GM21367 (cell line): ENCODE data around the gene DGUOK.
A peak's percentile ranks its signal among the peaks of the same experiment; 100 is the strongest.

Source experiments
- ATAC-seq: cut with Tn5 transposase; IDR thresholded peaks from one replicate; pipeline ENCODE4 v1.9.1; 2021; ENCODE audit not compliant: unreplicated experiment

The DGUOK gene

DNA sequence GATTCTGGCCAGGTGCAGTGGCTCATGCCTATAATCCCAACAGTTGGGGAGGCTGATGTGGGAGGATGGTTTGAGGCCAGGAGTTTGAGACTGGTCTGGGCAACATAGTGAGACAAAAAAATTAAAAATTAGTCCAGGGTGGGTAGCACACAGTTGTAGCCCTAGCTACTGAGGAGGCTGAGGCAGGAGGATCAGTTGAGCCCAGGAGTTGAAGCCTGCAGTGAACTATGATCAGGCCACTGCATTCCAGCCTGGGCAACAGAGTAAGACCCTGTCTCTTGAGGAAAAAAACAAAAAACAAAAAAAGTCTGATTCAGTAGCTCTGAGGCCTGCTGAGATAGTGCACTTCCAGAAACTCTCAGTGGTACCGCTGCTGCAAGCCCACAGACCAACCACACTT, 50.1 kb downstream of the DGUOK start:
- no peak for ATAC-seq

- ATAC-seq = no peak
Measured at GRCh38 chr2:73977466-73977865, 50.8 kb downstream of the DGUOK start.

DNA sequence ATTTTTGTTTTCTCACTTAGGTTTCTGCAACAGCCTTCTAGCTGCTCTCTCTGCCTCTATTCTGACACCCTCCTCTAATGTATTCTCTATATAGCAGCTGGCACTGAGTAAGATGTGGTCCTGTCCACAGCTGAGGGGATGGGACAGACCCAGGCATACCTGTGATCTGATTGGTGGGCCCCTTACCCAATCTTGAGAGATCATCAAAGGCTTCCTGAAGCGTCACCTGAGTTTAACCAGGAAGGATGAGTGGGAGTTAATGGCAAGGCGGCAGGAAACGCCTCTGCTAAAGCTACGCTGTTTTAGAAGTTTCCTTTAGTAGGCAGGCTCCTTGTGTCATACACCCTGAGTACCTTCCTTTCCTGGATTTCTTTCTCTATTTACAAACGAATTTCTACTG, 52.3 kb downstream of the DGUOK start:
- no peak for ATAC-seq

- no peak for ATAC-seq
Measured at GRCh38 chr2:73979686-73980085, 53.0 kb downstream of the DGUOK start.

DNA sequence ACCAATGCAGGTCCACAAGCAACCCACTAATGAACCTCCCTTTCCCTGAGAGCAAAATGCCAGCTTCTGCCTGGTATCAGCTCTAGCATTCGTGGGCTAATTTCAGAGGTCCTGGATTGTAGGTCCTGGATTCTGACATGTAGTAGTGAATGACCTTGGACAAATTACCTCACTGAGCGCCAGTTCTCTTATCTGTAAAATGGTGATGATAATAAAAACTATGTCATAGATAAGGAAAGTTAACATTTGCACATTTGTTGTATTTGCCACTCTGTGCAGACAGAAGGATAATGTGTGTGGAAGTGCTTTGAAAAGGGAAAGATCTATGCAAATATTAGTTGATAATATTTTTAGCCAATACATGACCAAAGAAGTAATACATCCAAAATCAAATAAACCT, 53.9 kb downstream of the DGUOK start:
- no peak for ATAC-seq

DNA sequence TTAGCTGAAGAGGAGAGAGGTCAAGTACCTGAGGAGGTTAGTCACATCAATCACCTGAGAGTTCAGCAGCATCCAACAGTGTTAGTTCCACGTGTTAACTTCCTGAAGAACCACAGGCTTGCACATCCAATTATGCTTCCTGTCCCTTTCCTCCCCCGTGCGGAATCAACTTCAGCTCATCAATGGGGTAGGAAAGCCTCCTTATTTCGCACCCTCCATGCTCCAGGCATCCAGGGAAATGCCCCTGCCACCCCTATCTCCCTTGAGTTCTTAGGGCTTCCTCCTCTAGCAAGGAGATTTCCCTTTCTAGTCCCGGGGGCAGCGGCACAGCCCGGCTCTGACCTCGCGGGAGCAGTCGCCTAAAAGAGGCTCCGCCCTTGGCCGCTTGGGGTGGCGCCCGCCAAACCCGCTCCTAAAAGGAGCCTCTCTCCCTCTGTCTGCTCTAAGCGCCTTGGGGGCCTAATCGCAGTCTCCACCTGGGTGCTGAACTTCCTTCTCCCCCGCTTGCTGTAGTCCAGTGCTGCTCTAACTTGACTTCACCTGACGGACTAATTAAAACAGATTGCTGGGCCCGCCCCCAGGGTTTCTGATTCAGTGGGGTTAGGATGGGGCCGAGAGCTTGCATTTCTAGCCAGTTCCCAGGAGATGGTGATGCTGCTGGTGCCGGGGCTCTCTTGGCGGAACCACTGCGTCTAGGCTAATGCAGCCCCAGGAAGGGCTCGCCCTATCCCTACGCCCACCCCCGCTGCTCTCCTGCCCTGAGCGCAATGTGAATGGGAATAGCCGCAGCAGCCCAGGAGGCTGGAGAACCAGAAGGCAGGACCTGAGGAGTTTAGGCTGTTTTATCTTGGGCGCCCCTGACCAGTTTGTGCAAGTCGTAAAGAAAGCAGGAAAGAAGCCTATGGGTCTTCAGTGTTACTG, 54.7 kb downstream of the DGUOK start:
- ATAC-seq = no peak

DNA sequence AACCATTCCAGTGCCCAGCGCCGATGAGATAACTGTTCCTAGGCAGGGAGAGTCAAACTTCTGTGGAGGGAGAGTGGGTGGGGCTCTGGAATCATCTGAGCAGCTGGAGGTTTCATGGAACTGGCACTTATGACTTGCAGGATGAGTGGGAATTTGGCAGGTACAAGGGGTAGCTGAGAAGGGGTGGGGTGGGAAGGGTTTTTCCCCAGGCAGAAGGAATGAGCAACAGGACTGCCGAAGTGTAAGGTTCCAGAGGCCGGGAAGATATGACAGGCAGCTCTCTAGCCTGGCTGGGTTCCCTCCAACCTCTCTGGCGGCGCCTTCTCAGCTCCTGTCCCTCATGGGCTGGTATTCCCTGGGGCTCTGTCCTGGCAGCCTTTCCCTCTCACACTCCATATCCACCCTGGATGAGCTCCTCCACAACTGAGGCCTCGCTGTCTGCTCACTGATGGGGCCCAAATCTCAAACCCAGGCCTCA, 55.5 kb downstream of the DGUOK start:
- ATAC-seq = no peak

DNA sequence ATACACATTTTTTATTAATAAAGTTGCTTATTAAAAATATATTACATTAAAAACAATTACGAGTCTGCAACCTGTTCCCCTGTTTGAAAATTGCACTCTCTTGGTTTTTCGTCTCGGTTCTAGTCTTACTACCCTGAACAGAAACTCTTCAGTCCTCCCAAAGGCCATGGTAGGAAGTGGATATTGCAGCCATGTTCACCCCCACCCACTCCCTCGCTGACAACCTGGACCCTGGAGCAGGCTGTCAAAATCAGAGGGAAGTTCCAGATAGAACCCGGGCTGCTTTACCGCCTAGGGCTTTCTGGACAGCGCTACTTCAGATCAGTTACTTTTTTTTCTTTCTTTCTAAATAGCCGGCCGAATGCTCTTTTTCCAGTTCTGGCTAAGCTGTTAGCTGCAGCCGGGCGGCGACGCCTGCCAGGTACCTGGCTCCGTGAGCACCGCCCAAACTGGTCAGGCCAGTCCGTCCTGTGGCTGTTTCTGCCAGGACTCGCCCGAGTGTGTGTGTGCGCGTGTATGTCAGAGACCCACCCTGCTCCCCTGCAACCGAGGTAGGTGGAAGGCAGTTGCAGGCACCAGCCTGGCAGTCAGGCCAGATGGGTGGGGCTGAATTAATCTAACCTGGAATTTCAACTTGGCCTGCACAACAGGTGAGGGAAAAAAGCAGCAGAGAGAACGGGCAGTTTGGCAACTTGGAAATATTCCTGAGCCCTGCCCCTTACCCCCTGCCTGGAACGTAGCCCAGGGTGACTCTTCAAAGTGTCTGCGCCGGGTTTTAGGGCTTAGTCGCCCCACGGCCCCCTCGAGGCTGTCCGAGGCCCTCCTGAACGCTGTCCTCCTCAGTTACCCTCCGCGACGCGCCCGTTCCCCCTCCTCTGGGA, 56.9 kb downstream of the DGUOK start:
- ATAC-seq = no peak

DNA sequence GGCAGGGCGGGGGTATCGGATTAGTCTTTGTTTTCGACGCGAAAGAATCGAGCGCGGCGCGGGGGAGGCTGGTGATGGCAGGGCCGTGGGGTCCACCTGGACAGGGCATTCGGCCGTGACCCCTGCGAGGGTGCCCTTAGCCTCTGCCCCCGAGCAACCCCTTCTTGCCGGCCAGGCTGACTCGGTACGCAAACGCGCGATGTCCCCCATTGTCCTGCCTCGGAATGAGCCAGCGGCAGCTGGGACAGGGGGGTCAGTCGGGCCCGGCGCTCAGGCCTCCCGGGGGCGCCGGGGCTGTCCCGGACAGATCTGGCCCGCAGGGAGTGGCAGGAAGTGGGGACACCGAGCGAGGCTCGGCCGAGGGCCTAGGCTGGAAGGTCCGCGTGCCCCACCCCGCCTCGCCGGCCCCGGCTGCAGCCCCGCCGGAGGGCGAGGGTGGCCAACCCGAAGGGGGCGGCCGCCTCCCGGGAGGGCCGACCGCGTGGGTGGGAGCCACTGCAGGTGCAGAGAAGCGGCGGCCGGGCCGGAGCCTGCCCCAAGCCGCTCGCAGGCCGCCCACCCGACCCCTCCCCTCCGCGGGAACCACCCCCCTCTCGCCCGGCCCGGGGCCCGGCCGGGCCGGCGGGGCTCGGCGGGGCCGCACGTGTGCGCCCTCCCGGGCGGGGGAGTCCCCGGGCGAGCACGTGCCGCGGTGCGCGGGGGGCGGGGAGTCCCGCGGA, 57.7 kb downstream of the DGUOK start, which contains the start of gene TET3:
Gene TET3 (plus strand): TSS at position 708 of the 719 bp plus-strand sequence. CDS start 1,494 bp downstream, outside the sequence.
- peak; percentile 34 for ATAC-seq

DNA sequence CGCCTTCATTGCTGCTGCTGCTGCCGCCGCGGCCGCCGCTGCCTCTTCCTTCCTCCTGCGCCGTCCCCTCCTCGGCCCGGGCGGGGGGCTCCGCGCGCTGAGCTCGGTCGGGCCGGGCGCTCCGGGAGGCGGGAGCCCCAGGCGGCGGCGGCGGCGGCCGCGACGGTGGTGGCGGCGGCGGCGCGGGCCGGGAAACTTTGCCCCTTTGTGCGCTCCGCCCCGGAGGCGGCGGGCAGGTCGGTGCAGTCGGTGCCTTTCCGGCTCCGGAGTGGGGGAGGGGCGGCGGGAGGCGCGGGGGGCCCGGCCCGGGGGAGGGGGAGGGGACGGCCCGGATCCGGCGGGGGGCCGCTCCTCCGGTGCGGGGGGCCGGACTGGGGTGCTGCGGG, 58.2 kb downstream of the DGUOK start:
- ATAC-seq = peak; percentile 1

- no peak for ATAC-seq
Measured at GRCh38 chr2:73985308-73986084, 58.8 kb downstream of the DGUOK start.

DNA sequence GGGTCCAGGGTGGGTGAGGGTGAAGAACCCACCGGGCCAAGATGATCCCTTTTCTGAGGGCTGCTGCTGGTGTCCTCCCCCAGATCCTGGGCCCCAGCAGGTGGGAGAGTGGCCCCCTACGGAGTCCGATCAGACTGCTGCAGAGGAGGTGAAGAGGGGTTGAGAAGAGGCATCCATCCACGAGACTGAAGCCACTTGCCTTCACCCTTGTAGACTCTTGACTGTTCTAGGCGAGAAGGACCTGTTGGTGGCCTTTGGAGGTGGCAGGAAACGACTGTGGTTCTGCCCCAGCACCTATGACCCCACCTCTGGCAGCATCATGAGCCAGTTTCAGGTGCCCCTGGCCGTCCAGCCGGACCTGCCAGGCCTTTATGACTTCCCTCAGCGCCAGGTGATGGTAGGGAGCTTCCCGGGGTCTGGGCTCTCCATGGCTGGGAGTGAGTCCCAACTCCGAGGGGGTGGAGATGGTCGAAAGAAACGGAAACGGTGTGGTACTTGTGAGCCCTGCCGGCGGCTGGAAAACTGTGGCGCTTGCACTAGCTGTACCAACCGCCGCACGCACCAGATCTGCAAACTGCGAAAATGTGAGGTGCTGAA, 59.5 kb downstream of the DGUOK start:
- no peak for ATAC-seq

- ATAC-seq = no peak
Measured at GRCh38 chr2:73987109-73987947, 60.6 kb downstream of the DGUOK start.

- no peak for ATAC-seq
Measured at GRCh38 chr2:73987948-73988700, 61.4 kb downstream of the DGUOK start.

DNA sequence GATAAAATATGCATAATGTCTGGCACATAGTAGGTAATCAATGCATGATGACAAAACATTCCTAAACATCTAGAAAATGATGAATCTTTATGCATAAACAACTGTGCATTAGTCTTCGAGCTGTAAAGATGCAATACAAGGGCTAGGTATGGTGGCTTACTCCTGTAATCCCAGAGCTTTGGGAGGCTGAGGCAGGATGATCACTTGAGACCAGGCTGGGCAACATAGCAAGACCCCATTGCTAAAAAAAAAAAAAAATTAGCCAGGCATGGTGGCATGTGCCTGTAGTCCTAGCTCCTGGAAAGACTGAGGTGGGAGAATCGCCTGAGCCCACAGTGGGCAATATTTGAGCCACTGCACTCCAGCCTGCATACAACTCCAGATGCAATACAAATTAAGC, 63.3 kb downstream of the DGUOK start:
- ATAC-seq = no peak

DNA sequence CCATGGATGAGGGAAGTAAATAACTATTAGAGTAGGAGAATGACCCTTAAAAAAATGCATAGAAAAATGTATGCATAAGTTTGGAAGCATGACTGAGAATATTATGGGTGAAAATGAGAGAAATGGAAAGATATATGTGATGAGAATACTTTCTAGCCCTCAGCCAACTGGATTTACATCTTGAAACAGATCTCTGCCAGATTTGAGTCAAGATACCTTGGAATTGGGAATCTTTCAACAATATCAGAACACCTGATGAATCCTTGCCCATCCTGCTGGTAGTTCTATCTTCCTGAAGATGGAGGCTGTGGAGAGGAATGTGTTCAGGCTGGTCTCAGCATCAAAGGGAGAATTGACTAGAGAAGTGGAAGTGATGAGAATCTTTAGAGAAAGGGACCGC, 63.9 kb downstream of the DGUOK start:
- no peak for ATAC-seq

GRCh38 chr2:73992036-73992435, 65.4 kb downstream of the DGUOK start:
- ATAC-seq = no peak

DNA sequence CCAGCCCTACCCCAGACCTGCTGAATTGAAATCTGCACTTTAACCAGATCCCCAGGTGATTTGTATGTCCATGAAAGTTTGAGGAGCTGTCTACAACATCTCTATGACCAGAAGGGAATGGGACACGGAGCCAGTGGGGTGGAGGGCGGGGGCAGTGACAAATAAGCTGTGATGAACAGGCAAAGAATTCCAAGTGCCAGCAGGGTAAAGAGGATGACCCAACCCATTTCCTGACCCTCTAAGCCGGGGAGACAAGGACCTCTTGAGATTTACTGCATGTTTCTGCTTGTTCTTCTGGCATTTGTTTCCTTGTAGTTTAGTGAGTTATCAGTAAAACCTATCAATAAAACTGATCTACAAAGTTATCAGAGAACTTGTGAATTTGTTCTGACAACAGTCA, 66.7 kb downstream of the DGUOK start:
- no peak for ATAC-seq
